Ovary (tissue), 9 donors: Measurements from ENCODE around the gene RAB23. TPM values are rescaled to one million over a fixed set of nuclear protein-coding genes. Genes with fewer than 3 reads are reported as not detected.

ENCODE experiments used
- DNase-seq, 5 donors: peaks; one replicate each; pipeline ENCODE4 v3.0.0-alpha.2; 2019 to 2020
- H3K27ac ChIP-seq, 2 donors: fragments of 200-600 bp; one replicate each; pipeline versions ENCODE4 v1.5.1 to v1.8.0; 2019 to 2022
- H3K27me3 ChIP-seq: fragments of 200-600 bp; one replicate; pipeline ENCODE4 v1.8.0; 2022
- H3K36me3 ChIP-seq: fragments of 200-600 bp; sonication (generic); one replicate; pipeline ENCODE4 v1.5.1; 2019
- H3K4me1 ChIP-seq: one replicate; pipeline ENCODE4 v1.8.1; 2013; ENCODE audit warnings: mild to moderate bottlenecking, moderate library complexity; ENCODE audit not compliant: insufficient read depth
- H3K4me3 ChIP-seq: fragments of 200-600 bp; sonication (generic); one replicate; pipeline ENCODE4 v1.5.1; 2017
- H3K9me3 ChIP-seq, 2 donors: fragments of 200-600 bp in 1 of 2; sonication (generic) in 1 of 2; one replicate each; pipeline versions ENCODE4 v1.5.1 to v1.8.1; 2013 to 2019; ENCODE audit warnings: mild to moderate bottlenecking in 1 of 2, moderate library complexity in 1 of 2
- CTCF ChIP-seq, 3 donors: fragments of 450-650 bp in 2 of 3; fragments of 200-600 bp in 1 of 3; IDR thresholded peaks; one replicate each; pipeline versions ENCODE4 v1.5.1 to v1.8.0; 2016 to 2022; ENCODE audit warnings: antibody characterized with exemption in 3 of 3, mild to moderate bottlenecking in 1 of 3
- EP300 ChIP-seq: sonication (generic); formaldehyde crosslinking; IDR thresholded peaks from one replicate; pipeline ENCODE4 v1.6.1; 2017; ENCODE audit warnings: antibody characterized with exemption
- POLR2A ChIP-seq: fragments of 450-650 bp; IDR thresholded peaks from one replicate; pipeline ENCODE4 v1.6.1; 2017; ENCODE audit warnings: antibody characterized with exemption, mild to moderate bottlenecking, moderate library complexity
- WGBS, 3 donors: extraction: QIAGEN DNeasy Blood & Tissue Kit in 1 of 3; methylation state at CpG; one replicate each; pipeline versions ENCODE4 v1.1.5 to v1.1.7; 2013 to 2017; 5-methylcytosine and 5-hydroxymethylcytosine counted together
- intact Hi-C, 4 donors: fragments of 100-400 bp; cut with DNase I; formaldehyde crosslinking; loops; one replicate each; pipeline versions ENCODE4 v1.11.0 to v1.15.1; 2022 to 2023
- polyA plus RNA-seq, 2 donors: library from polyadenylated mRNA; stranded (reverse); fragments of 200-250 nt in 1 of 2; fragments of 350-450 nt in 1 of 2; fragmentation: Illumina TruSeq in 1 of 2; extraction: RNeasy Lipid Tissue Mini Kit (QIAGEN cat#74804) in 1 of 2; gene quantifications; one replicate each; pipeline ENCODE4 v1.2.3, GENCODE V29; 2013 to 2014
- total RNA-seq, 7 donors: library from RNA; depleted of rRNA in 2 of 7; stranded (reverse); fragments of >200 nt in 2 of 7; fragmentation: NEBNext Ultra II Directional in 3 of 7; extraction: Animal tissue kit (Norgen Biotek cat#: 25700) in 3 of 7; gene quantifications; one replicate each; pipeline versions ENCODE4 v1.1.0 to v1.2.4, GENCODE V29; 2016 to 2023
- donor health status: DM: no; HTN: no; CAD: no; lungs with moderate emphysema.
- donor health status: DM: no; HTN: no; CAD: no.
- donor health status: Bipolar disorder and iron deficiency.
- donor health status: DM: yes; HTN: yes; CAD: no.
- donor health status: DM: no; HTN: no; CAD: no.
- donor health status: DM: yes; HTN: yes; CAD: no.

RAB23 gene
- total and polyA plus RNA-seq, 9 donors: 14.2 to 31.0 (median 16.7) TPM

- peaks cover 1% of the 10 kb centered on the region for H3K4me1 ChIP-seq
- intact Hi-C loops: loop anchor here in 1 of 4 donors (10.0 kb wide), 1 partner anchor 100 kb away; the partner anchor contains the start of gene PRIM2
- H3K27me3 ChIP-seq: no peaks in the 10 kb centered on the region
- no peaks in the 10 kb centered on the region for H3K9me3 ChIP-seq
- TF ChIP-seq EP300 (no peak), POLR2A (no peak), CTCF (IDR thresholded peaks at IDR 0.05) (no peak)
- DNase-seq: no peak
- H3K4me3 ChIP-seq: no peak overlapping the region
- no peak overlapping the region for H3K27ac ChIP-seq
- no peaks in the 10 kb centered on the region for H3K36me3 ChIP-seq
- 93 to 99% (median 94%) methylated on average over 1 of the region's 1 CpG for WGBS, 3 donors
Observed at GRCh38 chr6:57215260-57215659, 6.8 kb downstream of the RAB23 start.

GRCh38 chr6:57210060-57210459 is 12.0 kb downstream of the RAB23 start:
- Histone ChIP-seq H3K36me3 (no peaks in the 10 kb centered on the region), H3K27me3 (no peaks in the 10 kb centered on the region), H3K4me3 (no peak overlapping the region), H3K27ac (no peak overlapping the region), H3K9me3 (no peaks in the 10 kb centered on the region), H3K4me1 (no peaks in the 10 kb centered on the region)
- intact Hi-C loops: loop anchor here in 1 of 4 donors (10.0 kb wide), 1 partner anchor 105 kb away; the partner anchor contains the start of gene PRIM2
- DNase-seq: no peak
- TF ChIP-seq EP300 (no peak), POLR2A (no peak), CTCF (IDR thresholded peaks at IDR 0.05) (no peak)
- WGBS, 3 donors: 96 to 98% (median 97%) methylated on average over 5 of the region's 5 CpGs

GRCh38 chr6:57209030-57209429 is 13.1 kb downstream of the RAB23 start:
- no peaks in the 10 kb centered on the region for H3K4me1 ChIP-seq
- H3K9me3 ChIP-seq: no peaks in the 10 kb centered on the region
- DNase-seq: no peak
- no peaks in the 10 kb centered on the region for H3K36me3 ChIP-seq
- H3K4me3 ChIP-seq: no peak overlapping the region
- TF ChIP-seq CTCF (IDR thresholded peaks at IDR 0.05) (no peak), EP300 (no peak), POLR2A (no peak)
- intact Hi-C loops: no loop called here
- no peak overlapping the region for H3K27ac ChIP-seq
- H3K27me3 ChIP-seq: no peaks in the 10 kb centered on the region

GRCh38 chr6:57207872-57208271 is 14.2 kb downstream of the RAB23 start:
- no peaks in the 10 kb centered on the region for H3K4me1 ChIP-seq
- no peaks in the 10 kb centered on the region for H3K9me3 ChIP-seq
- 90 to 92% (median 92%) methylated on average over 4 of the region's 4 CpGs for WGBS, 3 donors
- no peak overlapping the region for H3K4me3 ChIP-seq
- no peaks in the 10 kb centered on the region for H3K36me3 ChIP-seq
- no peak for DNase-seq
- H3K27ac ChIP-seq: no peak overlapping the region
- no peaks in the 10 kb centered on the region for H3K27me3 ChIP-seq
- TF ChIP-seq EP300: no peak
- TF ChIP-seq POLR2A: no peak
- TF ChIP-seq CTCF (IDR thresholded peaks at IDR 0.05): no peak
- intact Hi-C loops: no loop called here

GRCh38 chr6:57207141-57207540 is 15.0 kb downstream of the RAB23 start:
- no peak for DNase-seq
- WGBS, 3 donors: 85 to 98% (median 89%) methylated on average over 2 of the region's 2 CpGs
- intact Hi-C loops: no loop called here
- no peaks in the 10 kb centered on the region for H3K4me1 ChIP-seq
- TF ChIP-seq CTCF (IDR thresholded peaks at IDR 0.05) (no peak), EP300 (no peak), POLR2A (no peak)
- H3K36me3 ChIP-seq: no peaks in the 10 kb centered on the region
- no peaks in the 10 kb centered on the region for H3K9me3 ChIP-seq
- H3K27ac ChIP-seq: no peak overlapping the region
- H3K4me3 ChIP-seq: no peak overlapping the region
- H3K27me3 ChIP-seq: no peaks in the 10 kb centered on the region
